ENCODE results near the gene PRCD.
A peak's percentile ranks its signal among the peaks of the same experiment; 100 is the strongest.
"Not testable (repeated sequence)": the region's sequence is repeated elsewhere in the genome, so short reads cannot be mapped to it uniquely, and the experiment has no call there.

Gene PRCD

GRCh38 chr17:76501827-76502307 is 38.0 kb upstream of the PRCD start:
- no peaks in the 10 kb centered on the region for H3K9me3 ChIP-seq (ENCODE audit: severe bottlenecking)
- TF ChIP-seq CTCF (IDR thresholded peaks at IDR 0.05; ENCODE audit: low read depth, low read length): no peak
- H3K36me3 ChIP-seq: no peaks in the 10 kb centered on the region
- H3K27me3 ChIP-seq (ENCODE audit: insufficient read depth, low read depth, severe bottlenecking): no peaks in the 10 kb centered on the region
- H3K4me3 ChIP-seq (ENCODE audit: low read depth, low read length): no peak overlapping the region
- no peak for DNase-seq
- H3K27ac ChIP-seq: peak overlapping the region; percentile 54

- DNase-seq: peak; percentile 56
- H3K27me3 ChIP-seq (ENCODE audit: insufficient read depth, low read depth, severe bottlenecking): no peaks in the 10 kb centered on the region
- H3K4me3 ChIP-seq (ENCODE audit: low read depth, low read length): no peak overlapping the region
- no peak for TF ChIP-seq CTCF (IDR thresholded peaks at IDR 0.05; ENCODE audit: low read depth, low read length)
- no peaks in the 10 kb centered on the region for H3K9me3 ChIP-seq (ENCODE audit: severe bottlenecking)
- peak overlapping the region; percentile 54 for H3K27ac ChIP-seq
- H3K36me3 ChIP-seq: no peaks in the 10 kb centered on the region
Measured at GRCh38 chr17:76502341-76503211, 37.3 kb upstream of the PRCD start.

GRCh38 chr17:76504117-76504516 is 35.7 kb upstream of the PRCD start:
- Histone ChIP-seq H3K27me3 (ENCODE audit: insufficient read depth, low read depth, severe bottlenecking) (no peaks in the 10 kb centered on the region), H3K4me3 (ENCODE audit: low read depth, low read length) (no peak overlapping the region), H3K27ac (no peak overlapping the region), H3K9me3 (ENCODE audit: severe bottlenecking) (no peaks in the 10 kb centered on the region), H3K36me3 (no peaks in the 10 kb centered on the region)
- TF ChIP-seq CTCF (IDR thresholded peaks at IDR 0.05; ENCODE audit: low read depth, low read length): peak; percentile 53
- peak; percentile 62 for DNase-seq

GRCh38 chr17:76506408-76507345 is 33.2 kb upstream of the PRCD start:
- Histone ChIP-seq H3K36me3 (no peaks in the 10 kb centered on the region), H3K4me3 (ENCODE audit: low read depth, low read length) (no peak overlapping the region), H3K9me3 (ENCODE audit: severe bottlenecking) (no peaks in the 10 kb centered on the region), H3K27ac (no peak overlapping the region), H3K27me3 (ENCODE audit: insufficient read depth, low read depth, severe bottlenecking) (no peaks in the 10 kb centered on the region)
- TF ChIP-seq CTCF (IDR thresholded peaks at IDR 0.05; ENCODE audit: low read depth, low read length): peak; percentile 98
- DNase-seq: peak; percentile 92

- not testable (repeated sequence) for H3K4me3 ChIP-seq (ENCODE audit: low read depth, low read length); H3K27ac ChIP-seq; DNase-seq; H3K27me3 ChIP-seq (ENCODE audit: insufficient read depth, low read depth, severe bottlenecking); H3K9me3 ChIP-seq (ENCODE audit: severe bottlenecking); H3K36me3 ChIP-seq
Measured at GRCh38 chr17:76508472-76509063, 31.3 kb upstream of the PRCD start.
